Vagina (tissue), 2 donors: ENCODE data around the gene RANGRF.

ENCODE experiments used
- POLR2AphosphoS5 ChIP-seq, 2 donors: sonication (generic); formaldehyde crosslinking; IDR thresholded peaks; one replicate each; pipeline ENCODE4 v1.9.0; 2017; ENCODE audit warnings: antibody characterized with exemption in 2 of 2, mild to moderate bottlenecking in 2 of 2, low read depth in 1 of 2; ENCODE audit not compliant: insufficient read depth in 1 of 2
- TF ChIP-seq, protein P1 (sequence below), 3 experiments: fragments of 450-650 bp in 2 of 3; fragments of 200-600 bp in 1 of 3; sonication (generic) in 1 of 3; IDR thresholded peaks; one replicate each; pipeline ENCODE4 v1.5.1; 2017 to 2019; ENCODE audit warnings: antibody characterized with exemption in 3 of 3, mild to moderate bottlenecking in 2 of 3, moderate library complexity in 2 of 3

GRCh38 chr17:8273884-8274444 lies 14.5 kb upstream of the RANGRF start:
- TF ChIP-seq, protein P1, sequence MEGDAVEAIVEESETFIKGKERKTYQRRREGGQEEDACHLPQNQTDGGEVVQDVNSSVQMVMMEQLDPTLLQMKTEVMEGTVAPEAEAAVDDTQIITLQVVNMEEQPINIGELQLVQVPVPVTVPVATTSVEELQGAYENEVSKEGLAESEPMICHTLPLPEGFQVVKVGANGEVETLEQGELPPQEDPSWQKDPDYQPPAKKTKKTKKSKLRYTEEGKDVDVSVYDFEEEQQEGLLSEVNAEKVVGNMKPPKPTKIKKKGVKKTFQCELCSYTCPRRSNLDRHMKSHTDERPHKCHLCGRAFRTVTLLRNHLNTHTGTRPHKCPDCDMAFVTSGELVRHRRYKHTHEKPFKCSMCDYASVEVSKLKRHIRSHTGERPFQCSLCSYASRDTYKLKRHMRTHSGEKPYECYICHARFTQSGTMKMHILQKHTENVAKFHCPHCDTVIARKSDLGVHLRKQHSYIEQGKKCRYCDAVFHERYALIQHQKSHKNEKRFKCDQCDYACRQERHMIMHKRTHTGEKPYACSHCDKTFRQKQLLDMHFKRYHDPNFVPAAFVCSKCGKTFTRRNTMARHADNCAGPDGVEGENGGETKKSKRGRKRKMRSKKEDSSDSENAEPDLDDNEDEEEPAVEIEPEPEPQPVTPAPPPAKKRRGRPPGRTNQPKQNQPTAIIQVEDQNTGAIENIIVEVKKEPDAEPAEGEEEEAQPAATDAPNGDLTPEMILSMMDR (IDR thresholded peaks at IDR 0.05) = no peak
- no peak for TF ChIP-seq POLR2AphosphoS5 (IDR thresholded peaks at IDR 0.05; ENCODE audit: insufficient read depth in 1 of 2, low read depth in 1 of 2)
